Glutamatergic neuron (in vitro differentiated cells): ENCODE data around the gene ATAD2B. TPM values are rescaled to one million over a fixed set of nuclear protein-coding genes. Genes with fewer than 3 reads are reported as not detected.

ENCODE experiments used
- DNase-seq: peaks from one replicate; pipeline ENCODE4 v3.0.0; 2022
- H3K27ac Mint-ChIP-seq: one replicate; pipeline ENCODE4 v1.8.0; 2020; ENCODE audit warnings: mild to moderate bottlenecking, mixed read lengths, inconsistent platforms; ENCODE audit not compliant: unreplicated experiment
- H3K27me3 Mint-ChIP-seq: one replicate; pipeline ENCODE4 v1.8.0; 2020; ENCODE audit warnings: mild to moderate bottlenecking, moderate library complexity, mixed read lengths, inconsistent platforms; ENCODE audit not compliant: unreplicated experiment
- H3K36me3 Mint-ChIP-seq: one replicate; pipeline ENCODE4 v1.8.0; 2020; ENCODE audit warnings: mild to moderate bottlenecking, mixed read lengths, inconsistent platforms; ENCODE audit not compliant: unreplicated experiment
- H3K4me1 Mint-ChIP-seq: one replicate; pipeline ENCODE4 v1.8.0; 2020; ENCODE audit warnings: mild to moderate bottlenecking, low read depth, mixed read lengths, inconsistent platforms; ENCODE audit not compliant: unreplicated experiment
- H3K4me3 Mint-ChIP-seq: one replicate; pipeline ENCODE4 v1.8.0; 2020; ENCODE audit warnings: mild to moderate bottlenecking, mixed read lengths, inconsistent platforms; ENCODE audit not compliant: unreplicated experiment
- H3K9me3 Mint-ChIP-seq: one replicate; pipeline ENCODE4 v1.8.0; 2020; ENCODE audit warnings: mild to moderate bottlenecking, moderate library complexity, mixed read lengths, inconsistent platforms; ENCODE audit not compliant: unreplicated experiment
- CTCF ChIP-seq: fragments of 200-600 bp; sonication (generic); IDR thresholded peaks from one replicate; pipeline ENCODE4 v1.5.0; 2021; ENCODE audit not compliant: partially characterized antibody, unreplicated experiment
- total RNA-seq: library from RNA; stranded (reverse); fragmentation: NEBNext Ultra II Directional; extraction: Animal tissue kit (Norgen Biotek cat#: 25700); gene quantifications from one replicate; pipeline ENCODE4 v1.2.1, GENCODE V29; 2021; ENCODE audit not compliant: unreplicated experiment

The ATAD2B gene
- total RNA-seq, 1 donor from 2014 or later, result 108 TPM

- Mint-ChIP-seq H3K4me3 (no peak overlapping the region), H3K36me3 (no peaks in the 10 kb centered on the region), H3K27me3 (peaks cover 2% of the 10 kb centered on the region), H3K9me3 (peaks cover 2% of the 10 kb centered on the region), H3K4me1 (peaks cover 2% of the 10 kb centered on the region), H3K27ac (no peak overlapping the region)
- TF ChIP-seq CTCF, result no peak
- no peak for DNase-seq
Measured at GRCh38 chr2:23947350-23947749, 20.4 kb upstream of the ATAD2B start.

- no peaks in the 10 kb centered on the region for H3K36me3 Mint-ChIP-seq
- peaks cover 3% of the 10 kb centered on the region for H3K27me3 Mint-ChIP-seq
- no peak overlapping the region for H3K27ac Mint-ChIP-seq
- no peak for DNase-seq
- H3K9me3 Mint-ChIP-seq, result peaks cover 4% of the 10 kb centered on the region
- no peak overlapping the region for H3K4me3 Mint-ChIP-seq
- no peak for TF ChIP-seq CTCF
- H3K4me1 Mint-ChIP-seq, result peaks cover 8% of the 10 kb centered on the region
Measured at GRCh38 chr2:23944976-23945375, 18.1 kb upstream of the ATAD2B start.

GRCh38 chr2:23944527-23944926, 17.6 kb upstream of the ATAD2B start:
- Mint-ChIP-seq H3K9me3 (peaks cover 9% of the 10 kb centered on the region), H3K27me3 (peaks cover 8% of the 10 kb centered on the region), H3K36me3 (no peaks in the 10 kb centered on the region), H3K4me1 (peaks cover 9% of the 10 kb centered on the region), H3K27ac (no peak overlapping the region), H3K4me3 (no peak overlapping the region)
- no peak for TF ChIP-seq CTCF
- no peak for DNase-seq

GRCh38 chr2:23943666-23944065, 16.7 kb upstream of the ATAD2B start:
- peaks cover 12% of the 10 kb centered on the region for H3K27me3 Mint-ChIP-seq
- TF ChIP-seq CTCF, result no peak
- DNase-seq, result no peak
- H3K36me3 Mint-ChIP-seq, result no peaks in the 10 kb centered on the region
- peaks cover 17% of the 10 kb centered on the region for H3K4me1 Mint-ChIP-seq
- no peak overlapping the region for H3K27ac Mint-ChIP-seq
- H3K4me3 Mint-ChIP-seq, result no peak overlapping the region
- peaks cover 12% of the 10 kb centered on the region for H3K9me3 Mint-ChIP-seq

GRCh38 chr2:23941644-23942043, 14.7 kb upstream of the ATAD2B start:
- H3K27ac Mint-ChIP-seq, result no peak overlapping the region
- H3K4me1 Mint-ChIP-seq, result peaks cover 18% of the 10 kb centered on the region
- TF ChIP-seq CTCF, result no peak
- peaks cover 12% of the 10 kb centered on the region for H3K9me3 Mint-ChIP-seq
- no peaks in the 10 kb centered on the region for H3K36me3 Mint-ChIP-seq
- peaks cover 12% of the 10 kb centered on the region for H3K27me3 Mint-ChIP-seq
- DNase-seq, result no peak
- H3K4me3 Mint-ChIP-seq, result peak overlapping the region; percentile 64
